Measurements from ENCODE around the gene KISS1. TPM values are rescaled to one million over a fixed set of nuclear protein-coding genes. Genes with fewer than 3 reads are reported as not detected.

The KISS1 gene
- total RNA-seq, 1 donor from 2014 or later: not detected

DNA sequence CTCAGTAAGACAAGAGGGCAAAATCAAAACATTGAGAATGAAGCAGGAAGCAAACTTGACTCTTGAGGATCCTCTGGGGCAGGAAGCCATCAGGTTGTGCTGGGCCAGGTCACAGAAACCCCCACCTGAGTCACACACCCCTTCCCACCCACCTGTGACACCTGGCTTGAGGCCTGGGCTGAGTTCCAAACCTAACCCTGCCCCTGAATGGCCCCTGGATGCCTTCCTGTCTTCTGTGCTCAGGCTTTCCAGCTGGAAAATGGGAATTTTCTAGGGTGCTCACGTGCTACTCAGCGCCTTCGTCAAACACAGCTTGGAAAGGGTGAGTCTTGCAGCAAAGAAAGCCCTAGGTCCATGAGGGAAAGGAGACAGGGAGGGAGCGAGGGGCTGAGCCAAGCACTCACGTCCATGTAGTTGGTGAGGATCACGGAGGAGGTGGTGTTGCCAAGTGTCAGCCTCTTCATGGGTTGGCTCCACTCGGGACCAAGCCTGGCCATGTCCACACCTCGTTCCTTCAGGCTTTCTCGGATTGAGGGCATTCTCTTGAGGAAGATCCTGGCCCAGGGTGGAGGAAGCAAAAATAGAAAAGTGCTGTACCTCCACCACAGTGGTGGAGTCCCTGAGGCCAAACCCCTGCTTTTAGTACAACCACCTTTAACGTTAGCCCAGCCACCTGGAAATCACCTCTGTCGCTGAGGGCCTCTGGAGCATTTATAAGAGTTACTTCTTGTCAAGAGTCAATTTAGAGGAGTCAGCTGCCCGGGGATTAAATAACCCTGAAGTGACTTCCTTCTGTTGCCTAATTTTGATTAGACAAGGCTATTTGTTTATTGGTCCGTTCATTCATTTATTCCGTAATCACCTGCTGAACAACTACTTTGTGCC, 34.4 kb downstream of the KISS1 start:
- Histone ChIP-seq H3K36me3 (no peaks in the 10 kb centered on the region), H3K27me3 (no peaks in the 10 kb centered on the region), H3K27ac (no peak overlapping the region), H3K9me3 (no peaks in the 10 kb centered on the region), H3K4me3 (no peak overlapping the region), H3K4me1 (no peaks in the 10 kb centered on the region)
- intact Hi-C loops (cut with DNase I): loop anchor here (5.0 to 10.0 kb wide), 3 partner anchors 50 to 333 kb away; partner anchors contain the start of genes GOLT1A and PIK3C2B
- DNase-seq (ENCODE audit: extremely low spot score in 2 of 2): no peak
- no peak for TF ChIP-seq CTCF (IDR thresholded peaks at IDR 0.05)
- TF ChIP-seq POLR2AphosphoS5 (IDR thresholded peaks at IDR 0.05; ENCODE audit: insufficient read depth in 1 of 2, low read depth in 1 of 2): no peak
- no peak for TF ChIP-seq POLR2A (IDR thresholded peaks at IDR 0.05)

DNA sequence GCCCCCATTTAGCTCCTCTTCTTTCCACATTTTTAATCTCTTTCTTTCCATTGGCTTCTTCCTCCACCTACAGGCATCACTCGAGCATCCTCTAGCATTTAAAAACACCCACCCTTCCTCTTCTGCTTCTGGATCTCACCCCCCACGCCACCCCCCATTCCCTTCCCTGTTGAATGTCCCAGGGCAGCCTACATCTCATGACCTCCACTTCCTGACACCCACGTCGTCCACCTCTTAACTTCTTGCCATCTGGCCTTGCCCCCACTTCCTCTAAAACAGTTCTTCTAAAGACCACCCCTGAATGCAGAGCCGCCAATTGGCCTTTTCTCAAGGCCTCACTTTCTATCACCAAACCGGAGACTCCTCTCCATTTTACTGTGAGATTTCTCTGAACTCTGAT, 38.3 kb downstream of the KISS1 start:
- intact Hi-C loops (cut with DNase I): no loop called here
- DNase-seq (ENCODE audit: extremely low spot score in 2 of 2): no peak
- Histone ChIP-seq H3K27ac (no peak overlapping the region), H3K36me3 (no peaks in the 10 kb centered on the region), H3K4me3 (no peak overlapping the region), H3K9me3 (no peaks in the 10 kb centered on the region), H3K27me3 (no peaks in the 10 kb centered on the region), H3K4me1 (peaks cover 8% of the 10 kb centered on the region)
- TF ChIP-seq POLR2AphosphoS5 (IDR thresholded peaks at IDR 0.05; ENCODE audit: insufficient read depth in 1 of 2, low read depth in 1 of 2): no peak
- no peak for TF ChIP-seq CTCF (IDR thresholded peaks at IDR 0.05)
- TF ChIP-seq POLR2A (IDR thresholded peaks at IDR 0.05): no peak

DNA sequence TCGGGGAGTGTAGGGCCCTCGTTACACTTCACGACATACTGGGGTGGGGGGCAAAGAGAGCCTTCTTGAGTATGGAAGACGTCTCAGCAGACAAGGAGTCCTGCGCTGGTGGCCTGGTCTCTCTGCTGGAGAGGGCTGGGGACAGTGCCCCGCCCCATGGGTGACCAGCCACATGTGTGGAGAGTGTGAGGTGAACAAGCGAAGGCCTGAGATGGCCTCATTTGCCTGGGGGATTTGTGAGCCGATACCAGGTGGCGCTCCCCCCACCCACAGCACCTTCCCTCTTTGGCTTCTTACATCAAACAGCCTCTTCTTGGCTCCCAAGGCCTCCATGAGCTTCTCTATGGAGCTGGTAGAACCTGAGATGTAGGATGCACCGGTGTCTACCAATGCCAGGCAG, 40.4 kb downstream of the KISS1 start:
- H3K4me3 ChIP-seq: no peak overlapping the region
- H3K4me1 ChIP-seq: peaks cover 20% of the 10 kb centered on the region
- H3K36me3 ChIP-seq: no peaks in the 10 kb centered on the region
- DNase-seq (ENCODE audit: extremely low spot score in 2 of 2): no peak
- intact Hi-C loops (cut with DNase I): no loop called here
- TF ChIP-seq POLR2AphosphoS5 (IDR thresholded peaks at IDR 0.05; ENCODE audit: insufficient read depth in 1 of 2, low read depth in 1 of 2) (no peak), POLR2A (IDR thresholded peaks at IDR 0.05) (no peak), CTCF (IDR thresholded peaks at IDR 0.05) (no peak)
- no peaks in the 10 kb centered on the region for H3K27me3 ChIP-seq
- H3K9me3 ChIP-seq: no peaks in the 10 kb centered on the region
- H3K27ac ChIP-seq: no peak overlapping the region

DNA sequence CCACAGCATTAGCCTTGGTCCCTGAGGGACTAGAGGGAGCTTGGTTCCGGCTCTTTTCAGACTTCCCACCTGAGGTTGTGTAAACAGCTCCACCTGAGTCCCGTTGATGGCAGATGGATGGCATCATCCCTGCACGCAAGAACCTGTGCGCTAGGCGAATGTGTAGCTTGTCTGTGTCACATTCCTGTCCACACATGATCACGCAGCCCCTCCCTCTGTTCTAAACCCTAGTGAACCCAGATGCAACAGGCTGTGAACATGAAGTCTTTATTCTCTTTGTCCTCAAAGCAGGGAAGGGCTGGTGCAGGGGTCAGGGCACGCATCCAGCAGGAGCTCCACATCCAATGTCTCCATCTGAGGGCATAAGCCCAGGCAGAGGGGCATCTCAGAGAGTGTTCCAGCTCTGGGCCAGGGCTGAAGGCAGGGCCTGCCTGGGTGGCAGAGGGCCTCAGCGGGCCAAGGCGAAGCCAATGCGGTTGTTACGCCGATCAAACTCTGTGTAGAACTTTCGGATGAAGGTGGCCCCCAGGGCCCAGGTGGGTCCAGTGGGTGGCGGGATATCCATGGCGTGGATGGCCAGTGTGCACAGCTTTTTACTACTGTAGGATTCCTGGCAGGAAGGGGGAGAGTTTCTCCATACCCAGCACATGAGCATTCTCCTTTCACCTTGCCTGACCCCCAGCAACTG, 41.6 kb downstream of the KISS1 start:
- Histone ChIP-seq H3K9me3 (no peaks in the 10 kb centered on the region), H3K27ac (no peak overlapping the region)
- peak in 1 of 2 donors; percentile 61 for TF ChIP-seq POLR2AphosphoS5 (IDR thresholded peaks at IDR 0.05; ENCODE audit: insufficient read depth in 1 of 2, low read depth in 1 of 2)
- TF ChIP-seq POLR2A (IDR thresholded peaks at IDR 0.05): no peak

GRCh38 chr1:204153667-204154066, 42.6 kb downstream of the KISS1 start:
- no peaks in the 10 kb centered on the region for H3K9me3 ChIP-seq
- no peak overlapping the region for H3K4me3 ChIP-seq
- no peaks in the 10 kb centered on the region for H3K36me3 ChIP-seq
- intact Hi-C loops (cut with DNase I): no loop called here
- H3K27me3 ChIP-seq: no peaks in the 10 kb centered on the region
- DNase-seq (ENCODE audit: extremely low spot score in 2 of 2): no peak
- no peak overlapping the region for H3K27ac ChIP-seq
- TF ChIP-seq CTCF (IDR thresholded peaks at IDR 0.05): no peak
- peaks cover 42% of the 10 kb centered on the region for H3K4me1 ChIP-seq

More for the DNA sequence above, 41.6 kb downstream of the KISS1 start:
- DNase-seq (ENCODE audit: extremely low spot score in 2 of 2): no peak
- Histone ChIP-seq H3K4me1 (peaks cover 31% of the 10 kb centered on the region), H3K36me3 (no peaks in the 10 kb centered on the region), H3K4me3 (no peak overlapping the region), H3K27me3 (no peaks in the 10 kb centered on the region)
- intact Hi-C loops (cut with DNase I): no loop called here

Measured in vagina (tissue), 2 donors.